ENCODE data around the gene PRKCA.

DNA sequence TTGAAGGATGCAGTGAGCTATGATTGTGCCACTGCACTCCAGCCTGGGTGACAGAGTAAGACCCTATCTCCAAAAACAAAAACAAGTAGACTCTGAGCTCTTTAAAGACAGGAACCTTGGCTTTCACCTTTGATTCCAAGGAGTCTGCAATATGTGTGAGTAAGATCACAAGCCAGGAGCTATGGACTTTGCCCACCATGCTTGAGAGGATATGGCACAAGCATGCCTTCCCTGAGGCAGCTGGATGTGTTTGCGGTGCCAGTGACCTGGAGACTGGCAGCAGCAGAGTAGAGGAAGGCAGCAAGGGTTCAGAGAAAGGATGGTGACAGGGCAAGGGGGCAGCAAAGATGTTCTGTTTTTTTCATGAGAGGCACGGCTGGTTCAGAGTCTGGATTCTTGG lies 14.5 kb upstream of the PRKCA start:
- TF ChIP-seq POLR2A (IDR thresholded peaks at IDR 0.05): no peak
- TF ChIP-seq, protein P1, sequence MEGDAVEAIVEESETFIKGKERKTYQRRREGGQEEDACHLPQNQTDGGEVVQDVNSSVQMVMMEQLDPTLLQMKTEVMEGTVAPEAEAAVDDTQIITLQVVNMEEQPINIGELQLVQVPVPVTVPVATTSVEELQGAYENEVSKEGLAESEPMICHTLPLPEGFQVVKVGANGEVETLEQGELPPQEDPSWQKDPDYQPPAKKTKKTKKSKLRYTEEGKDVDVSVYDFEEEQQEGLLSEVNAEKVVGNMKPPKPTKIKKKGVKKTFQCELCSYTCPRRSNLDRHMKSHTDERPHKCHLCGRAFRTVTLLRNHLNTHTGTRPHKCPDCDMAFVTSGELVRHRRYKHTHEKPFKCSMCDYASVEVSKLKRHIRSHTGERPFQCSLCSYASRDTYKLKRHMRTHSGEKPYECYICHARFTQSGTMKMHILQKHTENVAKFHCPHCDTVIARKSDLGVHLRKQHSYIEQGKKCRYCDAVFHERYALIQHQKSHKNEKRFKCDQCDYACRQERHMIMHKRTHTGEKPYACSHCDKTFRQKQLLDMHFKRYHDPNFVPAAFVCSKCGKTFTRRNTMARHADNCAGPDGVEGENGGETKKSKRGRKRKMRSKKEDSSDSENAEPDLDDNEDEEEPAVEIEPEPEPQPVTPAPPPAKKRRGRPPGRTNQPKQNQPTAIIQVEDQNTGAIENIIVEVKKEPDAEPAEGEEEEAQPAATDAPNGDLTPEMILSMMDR (IDR thresholded peaks at IDR 0.05): no peak
